Cerebellar nuclear complex (tissue), 1 donor: ENCODE results near the gene RASSF10.

Experiments
- DNase-seq, 2 experiments: peaks; one replicate each; lab custom pipeline; 2025; lab: John Stamatoyannopoulos, UW

Gene RASSF10

GRCh38 chr11:12994476-12994875, 14.6 kb upstream of the RASSF10 start:
- DNase-seq, result no peak

- DNase-seq, result no peak
These were observed 13.9 kb upstream of the RASSF10 start for GRCh38 chr11:12995188-12995587.

GRCh38 chr11:12995823-12996222, 13.3 kb upstream of the RASSF10 start:
- DNase-seq, result no peak

GRCh38 chr11:12997168-12997567, 11.9 kb upstream of the RASSF10 start:
- DNase-seq, result no peak

GRCh38 chr11:12998336-12998735, 10.8 kb upstream of the RASSF10 start:
- DNase-seq, result no peak

- DNase-seq, result no peak
These were observed 9.5 kb upstream of the RASSF10 start for GRCh38 chr11:12999597-12999996.

- DNase-seq, result no peak
These were observed 9.0 kb upstream of the RASSF10 start for GRCh38 chr11:13000116-13000515.

- DNase-seq, result no peak
These were observed 8.4 kb upstream of the RASSF10 start for GRCh38 chr11:13000721-13001120.

- no peak for DNase-seq
These were observed 5.2 kb upstream of the RASSF10 start for GRCh38 chr11:13003736-13004493.

- DNase-seq, result no peak
These were observed 1.7 kb upstream of the RASSF10 start for GRCh38 chr11:13007182-13008060.

GRCh38 chr11:13008061-13008435, 1.1 kb upstream of the RASSF10 start:
- DNase-seq, result no peak

GRCh38 chr11:13009476-13009920, 382 bp downstream of the RASSF10 start:
- DNase-seq, result no peak

GRCh38 chr11:13009921-13010748, 1.0 kb downstream of the RASSF10 start:
- DNase-seq, result no peak

- no peak for DNase-seq
These were observed 1.8 kb downstream of the RASSF10 start for GRCh38 chr11:13010749-13011465.

- no peak for DNase-seq
These were observed 2.4 kb downstream of the RASSF10 start for GRCh38 chr11:13011466-13012055.

- no peak for DNase-seq
These were observed 3.0 kb downstream of the RASSF10 start for GRCh38 chr11:13012056-13012661.

GRCh38 chr11:13013054-13013488, 4.0 kb downstream of the RASSF10 start:
- no peak for DNase-seq

- no peak for DNase-seq
These were observed 6.6 kb downstream of the RASSF10 start for GRCh38 chr11:13015753-13016152.

- DNase-seq, result no peak
These were observed 7.3 kb downstream of the RASSF10 start for GRCh38 chr11:13016415-13016814.

GRCh38 chr11:13019313-13019712, 10.2 kb downstream of the RASSF10 start:
- DNase-seq, result no peak

- no peak for DNase-seq
These were observed 14.3 kb downstream of the RASSF10 start for GRCh38 chr11:13023423-13023822.
